Mesendoderm (in vitro differentiated cells): Measurements from ENCODE around the gene AFAP1L2.

Experiments used
- DNase-seq: peaks from one replicate; pipeline ENCODE4 v3.0.0; 2013
- H2AK5ac ChIP-seq: 2 replicates; pipeline ENCODE4 v1.6.1; 2013; ENCODE audit warnings: low read length, inconsistent platforms
- H2BK120ac ChIP-seq: 2 replicates; pipeline ENCODE4 v1.6.1; 2013; ENCODE audit warnings: low read depth, mild to moderate bottlenecking, low read length, moderate library complexity, mixed read lengths
- H2BK15ac ChIP-seq: replicated peaks from 2 replicates; pipeline ENCODE4 v1.6.1; 2013; ENCODE audit warnings: low read depth, mild to moderate bottlenecking, moderate library complexity
- H2BK5ac ChIP-seq: 2 replicates; pipeline ENCODE4 v1.6.1; 2013; ENCODE audit warnings: low read length, inconsistent platforms
- H3K18ac ChIP-seq: 2 replicates; pipeline ENCODE4 v1.6.1; 2013; ENCODE audit warnings: mild to moderate bottlenecking, low read length, mixed read lengths
- H3K23ac ChIP-seq: one replicate; pipeline ENCODE4 v1.6.1; 2013; ENCODE audit warnings: low read length
- H3K27ac ChIP-seq: 2 replicates; pipeline ENCODE4 v1.5.1; 2013; ENCODE audit warnings: low read depth, mild to moderate bottlenecking, inconsistent platforms, low read length, moderate library complexity
- H3K27me3 ChIP-seq: 2 replicates; pipeline ENCODE4 v1.6.1; 2013; ENCODE audit warnings: low read length, control low read depth, mild to moderate bottlenecking, inconsistent platforms; ENCODE audit not compliant: insufficient read depth, poor library complexity
- H3K36me3 ChIP-seq: 2 replicates; pipeline ENCODE4 v1.6.1; 2013; ENCODE audit warnings: low read length, inconsistent platforms; ENCODE audit not compliant: control insufficient read depth, insufficient read depth
- H3K4ac ChIP-seq: one replicate; pipeline ENCODE4 v1.6.1; 2013; ENCODE audit warnings: low read depth, mild to moderate bottlenecking, low read length, moderate library complexity
- H3K4me1 ChIP-seq: 2 replicates; pipeline ENCODE4 v1.6.1; 2013; ENCODE audit warnings: low read depth, low read length, inconsistent platforms; ENCODE audit not compliant: control insufficient read depth
- H3K4me2 ChIP-seq: 2 replicates; pipeline ENCODE4 v1.6.1; 2013; ENCODE audit warnings: low read length
- H3K4me3 ChIP-seq: 2 replicates; pipeline ENCODE4 v1.5.1; 2013; ENCODE audit warnings: mild to moderate bottlenecking, low read length
- H3K56ac ChIP-seq: one replicate; pipeline ENCODE4 v1.6.1; 2013; ENCODE audit warnings: low read length
- H3K79me1 ChIP-seq: 2 replicates; pipeline ENCODE4 v1.6.1; 2013; ENCODE audit warnings: low read length, inconsistent platforms
- H3K79me2 ChIP-seq: 2 replicates; pipeline ENCODE4 v1.6.1; 2013; ENCODE audit warnings: mild to moderate bottlenecking, low read length; ENCODE audit not compliant: control insufficient read depth, insufficient read depth
- H3K9ac ChIP-seq: 2 replicates; pipeline ENCODE4 v1.6.1; 2013; ENCODE audit warnings: low read length, inconsistent platforms
- H4K5ac ChIP-seq: one replicate; pipeline ENCODE4 v1.6.1; 2013; ENCODE audit warnings: low read length
- H4K8ac ChIP-seq: one replicate; pipeline ENCODE4 v1.6.1; 2013; ENCODE audit warnings: low read depth, mild to moderate bottlenecking, control low read depth, low read length, moderate library complexity
- WGBS: extraction: QIAGEN DNeasy Blood & Tissue Kit; methylation state at CpG from one replicate; pipeline ENCODE4 v1.1.7; 2013; ENCODE audit warnings: low lambda C conversion rate, missing lambda C conversion rate; ENCODE audit not compliant: insufficient coverage; ENCODE audit errors: extremely low coverage; 5-methylcytosine and 5-hydroxymethylcytosine counted together

The AFAP1L2 gene

GRCh38 chr10:114305521-114305925 lies 98.8 kb downstream of the AFAP1L2 start:
- Histone ChIP-seq H3K4me2 (no peak overlapping the region), H2BK15ac (no peak overlapping the region), H3K4ac (no peak overlapping the region), H3K79me1 (no peaks in the 10 kb centered on the region), H3K4me1 (no peaks in the 10 kb centered on the region), H3K56ac (no peak overlapping the region), H2AK5ac (no peak overlapping the region), H3K36me3 (no peaks in the 10 kb centered on the region), H2BK120ac (no peak overlapping the region), H3K18ac (no peak overlapping the region), H4K5ac (no peak overlapping the region), H3K23ac (no peak overlapping the region), H2BK5ac (no peak overlapping the region), H3K79me2 (no peaks in the 10 kb centered on the region), H3K9ac (no peak overlapping the region), H3K27ac (no peak overlapping the region), H4K8ac (no peak overlapping the region), H3K27me3 (no peaks in the 10 kb centered on the region), H3K4me3 (no peak overlapping the region)
- no peak for DNase-seq
- no CpG with 5 or more reads among the region's 18 CpGs for WGBS

DNA sequence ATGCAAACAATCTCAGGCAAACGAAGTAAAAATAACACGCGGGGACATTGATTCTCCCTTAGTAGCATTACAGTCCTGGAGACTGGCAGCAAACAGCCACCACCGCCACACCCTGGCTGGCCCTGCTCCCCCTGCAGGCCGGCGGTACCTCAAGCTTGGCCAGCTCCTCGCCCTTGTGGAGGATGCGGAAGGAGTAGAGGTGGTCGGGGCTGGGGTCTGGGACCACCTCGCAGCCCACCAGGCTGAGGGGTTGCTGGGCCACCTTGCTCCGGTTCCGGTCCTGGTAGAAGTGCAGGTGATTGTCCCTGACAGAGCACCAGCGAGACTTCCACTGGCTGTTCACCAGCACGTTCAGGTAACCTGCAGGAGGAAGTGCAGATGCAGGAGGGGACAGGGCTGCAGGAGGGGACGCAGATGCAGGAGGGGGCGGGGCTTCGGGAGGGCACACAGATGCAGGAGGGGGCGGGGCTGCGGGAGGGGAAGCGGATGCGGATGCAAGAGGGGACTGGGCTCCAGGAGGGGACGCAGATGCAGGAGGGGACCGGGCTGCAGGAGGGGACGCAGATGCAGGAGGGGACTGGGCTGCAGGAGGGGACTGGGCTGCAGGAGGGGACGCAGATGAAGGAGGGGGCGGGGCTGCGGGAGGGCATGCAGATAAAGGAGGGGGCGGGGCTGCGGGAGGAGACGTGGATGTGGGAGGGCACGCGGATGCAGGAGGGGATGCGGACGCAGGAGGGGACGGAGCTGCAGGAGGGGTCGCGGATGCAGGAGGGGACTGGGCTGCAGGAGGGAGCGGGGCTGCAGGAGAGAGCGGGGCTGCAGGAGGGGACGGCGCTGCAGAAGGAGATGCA lies 99.5 kb downstream of the AFAP1L2 start:
- Histone ChIP-seq H3K27ac (no peak overlapping the region), H4K5ac (no peak overlapping the region), H3K4me3 (peak overlapping the region; percentile 35), H4K8ac (no peak overlapping the region), H3K79me1 (no peaks in the 10 kb centered on the region), H2AK5ac (no peak overlapping the region), H3K4me1 (no peaks in the 10 kb centered on the region), H3K56ac (peak overlapping the region; percentile 71), H2BK15ac (no peak overlapping the region), H3K4me2 (peak overlapping the region; percentile 88), H2BK120ac (no peak overlapping the region), H3K79me2 (no peaks in the 10 kb centered on the region), H3K23ac (no peak overlapping the region), H3K18ac (no peak overlapping the region), H3K4ac (no peak overlapping the region), H3K9ac (peak overlapping the region; percentile 43), H3K36me3 (no peaks in the 10 kb centered on the region), H2BK5ac (no peak overlapping the region), H3K27me3 (no peaks in the 10 kb centered on the region)
- WGBS: no CpG with 5 or more reads among the region's 41 CpGs
- peak; percentile 91 for DNase-seq

GRCh38 chr10:114304017-114304570 lies 100.2 kb downstream of the AFAP1L2 start:
- Histone ChIP-seq H4K5ac (no peak overlapping the region), H3K18ac (no peak overlapping the region), H2BK120ac (no peak overlapping the region), H3K56ac (peak overlapping the region; percentile 46), H2BK5ac (no peak overlapping the region), H3K36me3 (no peaks in the 10 kb centered on the region), H3K4me2 (peak overlapping the region; percentile 31), H4K8ac (no peak overlapping the region), H3K27ac (no peak overlapping the region), H3K27me3 (no peaks in the 10 kb centered on the region), H3K79me2 (no peaks in the 10 kb centered on the region), H3K23ac (no peak overlapping the region), H2BK15ac (no peak overlapping the region), H3K4ac (no peak overlapping the region), H3K9ac (peak overlapping the region; percentile 31), H3K4me1 (no peaks in the 10 kb centered on the region), H3K4me3 (no peak overlapping the region), H3K79me1 (no peaks in the 10 kb centered on the region), H2AK5ac (no peak overlapping the region)
- peak; percentile 84 for DNase-seq
- WGBS: no CpG with 5 or more reads among the region's 14 CpGs

- no peak overlapping the region for H3K4me3 ChIP-seq
- no peak overlapping the region for H3K9ac ChIP-seq
- no peak overlapping the region for H3K23ac ChIP-seq
- no peaks in the 10 kb centered on the region for H3K79me2 ChIP-seq
- no peak overlapping the region for H4K8ac ChIP-seq
- H3K36me3 ChIP-seq: no peaks in the 10 kb centered on the region
- no peak overlapping the region for H3K4ac ChIP-seq
- no peaks in the 10 kb centered on the region for H3K4me1 ChIP-seq
- DNase-seq: no peak
- H3K79me1 ChIP-seq: no peaks in the 10 kb centered on the region
- no peak overlapping the region for H2BK120ac ChIP-seq
- no peak overlapping the region for H2AK5ac ChIP-seq
- H2BK15ac ChIP-seq: no peak overlapping the region
- H3K56ac ChIP-seq: no peak overlapping the region
- no peak overlapping the region for H2BK5ac ChIP-seq
- no CpG with 5 or more reads among the region's 10 CpGs for WGBS
- H4K5ac ChIP-seq: no peak overlapping the region
- no peak overlapping the region for H3K4me2 ChIP-seq
- no peak overlapping the region for H3K27ac ChIP-seq
- no peaks in the 10 kb centered on the region for H3K27me3 ChIP-seq
- H3K18ac ChIP-seq: no peak overlapping the region
Measured at GRCh38 chr10:114303556-114303955, 100.7 kb downstream of the AFAP1L2 start.

GRCh38 chr10:114301951-114302710 lies 102.2 kb downstream of the AFAP1L2 start:
- H3K4ac ChIP-seq: no peak overlapping the region
- H2BK120ac ChIP-seq: no peak overlapping the region
- H3K18ac ChIP-seq: no peak overlapping the region
- H2BK5ac ChIP-seq: no peak overlapping the region
- H3K4me3 ChIP-seq: no peak overlapping the region
- H3K36me3 ChIP-seq: no peaks in the 10 kb centered on the region
- no peak for DNase-seq
- H2AK5ac ChIP-seq: no peak overlapping the region
- no peak overlapping the region for H3K56ac ChIP-seq
- H2BK15ac ChIP-seq: no peak overlapping the region
- no peaks in the 10 kb centered on the region for H3K79me2 ChIP-seq
- no peak overlapping the region for H3K27ac ChIP-seq
- no peak overlapping the region for H3K23ac ChIP-seq
- H3K4me2 ChIP-seq: no peak overlapping the region
- H3K4me1 ChIP-seq: no peaks in the 10 kb centered on the region
- no peak overlapping the region for H4K8ac ChIP-seq
- no peak overlapping the region for H4K5ac ChIP-seq
- WGBS: no CpG with 5 or more reads among the region's 14 CpGs
- no peaks in the 10 kb centered on the region for H3K79me1 ChIP-seq
- no peaks in the 10 kb centered on the region for H3K27me3 ChIP-seq
- H3K9ac ChIP-seq: no peak overlapping the region
